CD4-positive, CD25-positive, alpha-beta regulatory T cell (primary cell): ENCODE measurements around the gene TRIM47. TPM values are rescaled to one million over a fixed set of nuclear protein-coding genes. Genes with fewer than 3 reads are reported as not detected.
A peak's percentile ranks its signal among the peaks of the same experiment; 100 is the strongest.

Experiments
- ATAC-seq, 2 donors: fragments of 150-1000 bp; cut with Tn5 transposase; one replicate each; pipeline ENCODE4 v1.10.0; 2021; ENCODE audit warnings: low read depth in 2 of 2, moderate number of reproducible peaks in 2 of 2, moderate library complexity in 1 of 2
- DNase-seq, 3 donors: peaks; one replicate each; pipeline versions ENCODE4 v3.0.0 to v3.0.0-alpha.2; 2012 to 2022; ENCODE audit warnings: mixed read lengths in 1 of 3
- H3K27ac ChIP-seq: one replicate; pipeline ENCODE4 v1.7.0; 2013; ENCODE audit warnings: mild to moderate bottlenecking, low read length; ENCODE audit not compliant: insufficient read depth, poor library complexity, severe bottlenecking
- H3K27me3 ChIP-seq: one replicate; pipeline ENCODE4 v1.7.0; 2013; ENCODE audit warnings: low read length; ENCODE audit not compliant: control insufficient read depth, insufficient read depth
- H3K36me3 ChIP-seq: one replicate; pipeline ENCODE4 v1.7.0; 2013; ENCODE audit warnings: mild to moderate bottlenecking, low read length, moderate library complexity; ENCODE audit not compliant: control insufficient read depth, insufficient read depth
- H3K4me1 ChIP-seq: 2 replicates; pipeline ENCODE4 v1.7.0; 2013; ENCODE audit warnings: mild to moderate bottlenecking, low read length; ENCODE audit not compliant: insufficient read depth, control insufficient read depth, poor library complexity, severe bottlenecking
- H3K4me3 ChIP-seq: one replicate; pipeline ENCODE4 v1.7.0; 2013; ENCODE audit warnings: low read depth, mild to moderate bottlenecking, low read length, moderate library complexity
- H3K9me3 ChIP-seq, 2 experiments: 1 replicate in 1 of 2; 2 replicates in 1 of 2; pipeline ENCODE4 v1.7.0; 2013; ENCODE audit warnings: low read length in 2 of 2, mild to moderate bottlenecking in 1 of 2, moderate library complexity in 1 of 2; ENCODE audit not compliant: control insufficient read depth in 2 of 2
- H3K27ac Mint-ChIP-seq, 3 donors: one replicate each; pipeline ENCODE4 v1.8.0; 2020 to 2022; ENCODE audit warnings: mild to moderate bottlenecking in 3 of 3, mixed read lengths in 3 of 3, moderate library complexity in 2 of 3
- H3K27me3 Mint-ChIP-seq: one replicate; pipeline ENCODE4 v1.8.0; 2022; ENCODE audit warnings: mild to moderate bottlenecking, mixed read lengths
- H3K36me3 Mint-ChIP-seq: one replicate; pipeline ENCODE4 v1.8.0; 2020; ENCODE audit warnings: mixed read lengths
- H3K4me1 Mint-ChIP-seq, 4 donors: one replicate each; pipeline ENCODE4 v1.8.0; 2020 to 2022; ENCODE audit warnings: mixed read lengths in 4 of 4, mild to moderate bottlenecking in 1 of 4
- H3K4me3 Mint-ChIP-seq, 4 donors: one replicate each; pipeline ENCODE4 v1.8.0; 2020 to 2022; ENCODE audit warnings: mild to moderate bottlenecking in 4 of 4, mixed read lengths in 4 of 4, moderate library complexity in 3 of 4
- H3K9me3 Mint-ChIP-seq, 7 donors: one replicate each; pipeline ENCODE4 v1.8.0; 2020 to 2022; ENCODE audit warnings: mixed read lengths in 7 of 7, mild to moderate bottlenecking in 3 of 7, moderate library complexity in 2 of 7
- polyA plus RNA-seq, 4 donors: library from polyadenylated mRNA; unstranded; fragments of 300-500 nt; fragmentation: Illumina TruSeq; gene quantifications; one replicate each; pipeline ENCODE4 v1.2.3, GENCODE V29; 2021
- total RNA-seq: library from RNA; stranded (reverse); gene quantifications from one replicate; pipeline ENCODE4 v1.2.3, GENCODE V29; 2022

The TRIM47 gene
- total and polyA plus RNA-seq, 5 donors from 2014 or later, result 3.6 to 16.6 (median 15.2) TPM

- no peak overlapping the region for H3K4me3 Mint-ChIP-seq
- H3K9me3 Mint-ChIP-seq, result no peaks in the 10 kb centered on the region
- peaks cover 13% of the 10 kb centered on the region for H3K36me3 Mint-ChIP-seq
- peak overlapping the region in 2 of 3 donors; percentile 20 to 32 for H3K27ac Mint-ChIP-seq
- DNase-seq, result peak in 1 of 3 donors; percentile 26
- H3K4me1 Mint-ChIP-seq, result peaks cover 4 to 47% (median 23%) of the 10 kb centered on the region in 4 donors
- ATAC-seq, result no peak
- H3K27me3 Mint-ChIP-seq, result no peaks in the 10 kb centered on the region
- no peaks in the 10 kb centered on the region for H3K27me3 ChIP-seq
- peak overlapping the region; percentile 5 for H3K27ac ChIP-seq
- no peak overlapping the region for H3K4me3 ChIP-seq
- H3K9me3 ChIP-seq, result no peaks in the 10 kb centered on the region
- H3K4me1 ChIP-seq, result peaks cover 44% of the 10 kb centered on the region
- peaks cover 50% of the 10 kb centered on the region for H3K36me3 ChIP-seq
Observed at GRCh38 chr17:75830164-75831031, 48.0 kb downstream of the TRIM47 start.

DNA sequence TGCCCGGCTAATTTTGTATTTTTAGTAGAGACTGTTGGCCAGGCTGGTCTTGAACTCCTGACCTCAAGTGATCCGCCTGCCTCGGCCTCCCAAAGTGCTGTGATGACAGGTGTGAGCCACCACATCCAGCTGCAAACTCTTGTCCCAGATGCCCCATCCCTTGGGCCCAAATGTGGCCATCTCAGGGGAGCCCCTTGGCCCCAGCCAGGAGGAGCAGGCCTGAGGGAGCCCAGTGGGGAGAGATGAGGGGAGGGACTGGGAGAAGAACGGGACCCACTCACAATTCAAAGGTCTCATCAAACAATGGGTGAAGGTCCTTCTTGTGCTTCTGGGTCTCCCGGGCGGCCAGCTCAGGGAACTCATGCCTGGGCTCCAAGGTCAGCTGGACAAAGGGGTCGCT lies 48.6 kb downstream of the TRIM47 start:
- H3K4me3 Mint-ChIP-seq, result no peak overlapping the region
- H3K4me1 Mint-ChIP-seq, result peaks cover 4 to 47% (median 21%) of the 10 kb centered on the region in 4 donors
- ATAC-seq (no peak), DNase-seq (no peak)
- H3K27ac Mint-ChIP-seq, result no peak overlapping the region
- no peaks in the 10 kb centered on the region for H3K27me3 Mint-ChIP-seq
- H3K27me3 ChIP-seq, result no peaks in the 10 kb centered on the region
- no peaks in the 10 kb centered on the region for H3K9me3 Mint-ChIP-seq
- no peaks in the 10 kb centered on the region for H3K9me3 ChIP-seq
- H3K36me3 ChIP-seq, result peaks cover 44% of the 10 kb centered on the region
- peaks cover 13% of the 10 kb centered on the region for H3K36me3 Mint-ChIP-seq
- H3K4me3 ChIP-seq, result no peak overlapping the region
- no peak overlapping the region for H3K27ac ChIP-seq
- peaks cover 44% of the 10 kb centered on the region for H3K4me1 ChIP-seq

DNA sequence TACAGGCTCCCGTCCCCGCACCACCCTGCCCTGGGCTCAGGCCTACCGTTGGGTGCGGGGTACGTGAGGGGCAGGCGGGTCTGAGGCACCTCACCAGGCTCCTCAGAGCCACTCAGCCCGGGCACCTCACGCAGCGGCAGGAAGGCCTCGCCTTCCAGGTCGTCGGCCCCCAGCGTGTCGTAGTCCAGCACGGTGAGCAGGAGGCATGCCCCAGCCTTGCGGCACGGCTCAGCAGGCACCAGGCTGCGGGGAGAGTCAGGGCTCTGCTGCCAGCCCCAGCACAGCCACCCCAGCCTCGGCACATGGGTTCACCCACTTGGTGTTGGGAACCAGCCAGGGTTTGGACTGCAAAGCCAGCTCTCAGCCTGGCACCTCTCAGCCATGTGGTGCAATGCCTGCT lies 49.6 kb downstream of the TRIM47 start:
- no peak for ATAC-seq
- Mint-ChIP-seq H3K36me3 (peaks cover 13% of the 10 kb centered on the region), H3K27me3 (no peaks in the 10 kb centered on the region), H3K27ac (no peak overlapping the region), H3K9me3 (no peaks in the 10 kb centered on the region), H3K4me1 (peaks cover 4 to 38% (median 18%) of the 10 kb centered on the region in 4 donors), H3K4me3 (no peak overlapping the region)
- Histone ChIP-seq H3K27me3 (no peaks in the 10 kb centered on the region), H3K36me3 (peaks cover 34% of the 10 kb centered on the region), H3K9me3 (no peaks in the 10 kb centered on the region), H3K27ac (no peak overlapping the region), H3K4me1 (peaks cover 35% of the 10 kb centered on the region), H3K4me3 (no peak overlapping the region)
- DNase-seq, result no peak

GRCh38 chr17:75828076-75828400 lies 50.3 kb downstream of the TRIM47 start:
- Mint-ChIP-seq H3K4me3 (peak overlapping the region in 3 of 4 donors; percentile 59 to 72 (median 72)), H3K27ac (peak overlapping the region in 2 of 3 donors; percentile 54 to 83), H3K9me3 (no peaks in the 10 kb centered on the region), H3K4me1 (peaks cover 0 to 31% (median 11%) of the 10 kb centered on the region in 4 donors), H3K27me3 (no peaks in the 10 kb centered on the region), H3K36me3 (peaks cover 8% of the 10 kb centered on the region)
- Histone ChIP-seq H3K4me3 (no peak overlapping the region), H3K4me1 (peaks cover 28% of the 10 kb centered on the region), H3K36me3 (peaks cover 38% of the 10 kb centered on the region), H3K9me3 (no peaks in the 10 kb centered on the region), H3K27ac (peak overlapping the region; percentile 70), H3K27me3 (no peaks in the 10 kb centered on the region)
- DNase-seq (no peak), ATAC-seq (peak in 1 of 2 donors; percentile 18)

- ATAC-seq (peak; percentile 55 to 56), DNase-seq (peak; percentile 51 to 62 (median 57))
- Mint-ChIP-seq H3K9me3 (no peaks in the 10 kb centered on the region), H3K27ac (peak overlapping the region; percentile 9 to 83 (median 54)), H3K4me1 (peaks cover 0 to 26% (median 9%) of the 10 kb centered on the region in 4 donors), H3K27me3 (no peaks in the 10 kb centered on the region), H3K36me3 (peaks cover 8% of the 10 kb centered on the region), H3K4me3 (peak overlapping the region; percentile 47 to 72 (median 70))
- Histone ChIP-seq H3K27ac (peak overlapping the region; percentile 70), H3K36me3 (peaks cover 38% of the 10 kb centered on the region), H3K4me1 (peaks cover 27% of the 10 kb centered on the region), H3K4me3 (no peak overlapping the region), H3K27me3 (no peaks in the 10 kb centered on the region), H3K9me3 (no peaks in the 10 kb centered on the region)
Observed at GRCh38 chr17:75827308-75828075, 50.9 kb downstream of the TRIM47 start.

- Histone ChIP-seq H3K4me3 (no peak overlapping the region), H3K36me3 (peaks cover 36% of the 10 kb centered on the region), H3K4me1 (peaks cover 27% of the 10 kb centered on the region), H3K27me3 (no peaks in the 10 kb centered on the region), H3K27ac (peak overlapping the region; percentile 70), H3K9me3 (no peaks in the 10 kb centered on the region)
- no peak for DNase-seq
- Mint-ChIP-seq H3K4me3 (no peak overlapping the region), H3K27ac (peak overlapping the region in 1 of 3 donors; percentile 73), H3K4me1 (peaks cover 0 to 27% (median 10%) of the 10 kb centered on the region in 4 donors), H3K27me3 (no peaks in the 10 kb centered on the region), H3K36me3 (peaks cover 4% of the 10 kb centered on the region), H3K9me3 (no peaks in the 10 kb centered on the region)
- no peak for ATAC-seq
Observed at GRCh38 chr17:75826561-75827307, 51.6 kb downstream of the TRIM47 start.

DNA sequence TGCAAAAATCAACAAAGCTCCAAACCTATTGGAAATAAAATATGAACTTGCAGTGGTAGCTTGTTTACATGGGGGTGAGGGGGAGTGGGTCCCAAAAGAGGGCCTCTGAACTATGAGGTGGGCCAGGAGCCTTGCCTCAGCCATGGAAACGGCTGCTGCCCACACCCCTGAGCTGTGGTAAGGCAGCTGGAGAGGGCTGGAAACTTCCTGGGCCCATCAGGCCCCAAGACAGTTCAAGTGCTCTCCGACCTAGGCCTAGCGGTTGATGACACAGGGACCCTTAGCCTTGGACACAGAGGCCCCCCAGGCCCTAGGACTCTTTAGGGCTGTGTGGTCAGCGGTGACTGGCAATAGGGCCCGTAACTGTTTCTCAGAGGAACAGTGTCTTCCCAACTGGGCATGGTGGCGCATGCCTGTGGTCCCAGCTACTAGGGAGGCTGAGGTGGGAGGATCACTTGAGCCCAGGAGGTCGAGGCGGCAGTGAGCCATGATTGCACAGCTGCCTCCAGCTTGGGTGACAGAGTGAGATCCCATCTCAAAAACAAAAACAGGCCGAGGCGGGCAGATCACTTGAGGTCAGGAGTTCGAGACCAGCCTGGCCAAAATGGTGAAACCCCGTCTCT lies 52.5 kb downstream of the TRIM47 start:
- Mint-ChIP-seq H3K27me3 (no peaks in the 10 kb centered on the region), H3K27ac (no peak overlapping the region), H3K9me3 (no peaks in the 10 kb centered on the region), H3K4me1 (peaks cover 0 to 36% (median 13%) of the 10 kb centered on the region in 4 donors), H3K36me3 (peaks cover 6% of the 10 kb centered on the region), H3K4me3 (no peak overlapping the region)
- DNase-seq, result no peak
- peaks cover 36% of the 10 kb centered on the region for H3K36me3 ChIP-seq
- H3K9me3 ChIP-seq, result no peaks in the 10 kb centered on the region
- no peaks in the 10 kb centered on the region for H3K27me3 ChIP-seq
- no peak for ATAC-seq
- H3K27ac ChIP-seq, result no peak overlapping the region
- no peak overlapping the region for H3K4me3 ChIP-seq
- H3K4me1 ChIP-seq, result peaks cover 27% of the 10 kb centered on the region
